HG03045 (cell line): ENCODE results near the gene CDH12.

ENCODE experiments used
- ATAC-seq: cut with Tn5 transposase; IDR thresholded peaks from one replicate; pipeline ENCODE4 v1.9.1; 2021; ENCODE audit warnings: mild to moderate bottlenecking, moderate library complexity; ENCODE audit not compliant: unreplicated experiment

Gene CDH12

DNA sequence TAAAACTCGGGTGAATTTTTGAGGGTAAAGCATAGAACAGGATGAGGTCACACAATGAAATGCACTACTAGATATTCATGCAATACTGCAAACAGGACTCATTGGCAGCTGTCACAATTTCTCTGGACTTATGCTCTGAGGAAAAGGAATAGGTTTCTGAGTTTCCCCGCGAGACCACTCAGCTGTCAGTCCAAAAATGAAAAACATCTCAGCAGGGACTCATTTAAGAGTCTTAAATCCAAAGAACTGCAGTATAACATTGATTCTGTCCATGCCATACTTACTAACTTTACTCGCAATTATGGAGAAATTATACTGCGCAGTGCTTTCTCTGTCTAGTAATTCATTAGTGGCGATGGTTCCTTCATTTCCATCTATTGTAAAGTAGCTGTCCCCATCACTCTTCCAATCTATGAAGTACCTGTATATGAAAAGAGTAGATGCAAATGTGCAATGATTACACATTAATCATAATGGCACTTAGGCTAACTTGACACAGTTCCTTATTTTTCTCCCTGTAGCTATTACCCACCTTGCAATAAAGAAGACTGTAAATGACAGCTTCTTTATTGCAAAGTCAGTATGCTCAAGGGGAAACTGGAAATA is 1070.0 kb downstream of the CDH12 start:
- ATAC-seq: no peak

DNA sequence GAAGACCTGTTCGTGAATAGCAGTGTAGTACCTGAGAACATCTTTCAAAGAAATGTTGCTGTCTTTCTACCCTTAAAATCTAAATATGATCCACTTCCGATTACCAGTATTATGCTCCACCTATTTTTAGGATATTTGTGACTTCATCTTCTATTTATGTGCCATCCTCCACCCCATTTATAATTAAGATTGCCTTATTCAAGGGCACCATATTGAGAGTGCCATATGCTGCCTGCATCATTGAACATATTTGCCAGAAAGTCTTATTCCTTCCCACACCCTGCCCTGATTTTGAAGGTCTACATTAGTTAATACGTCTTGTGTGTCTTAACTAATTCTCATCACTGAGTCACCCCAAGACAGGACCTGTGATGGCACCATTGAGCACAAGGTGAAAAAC is 1076.7 kb downstream of the CDH12 start:
- ATAC-seq: no peak

DNA sequence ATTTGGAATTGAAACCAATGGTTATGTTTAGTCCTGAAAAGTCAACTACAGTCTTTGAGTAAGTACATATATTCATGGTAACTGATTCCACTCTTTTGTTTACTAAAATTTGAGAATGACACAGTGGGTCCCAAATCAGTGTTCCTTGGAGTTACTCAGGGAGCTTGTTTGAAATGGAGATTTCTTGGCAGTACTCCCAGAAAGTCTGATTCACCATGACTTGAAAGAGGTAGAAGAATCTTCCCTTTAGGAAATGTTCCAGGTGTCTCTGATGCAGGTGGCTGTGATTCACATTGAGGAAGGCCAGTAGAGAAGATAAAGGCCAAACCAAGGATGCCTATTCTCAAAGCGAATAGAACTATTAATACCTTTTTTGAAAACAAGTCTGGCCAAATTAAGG is 1078.3 kb downstream of the CDH12 start:
- ATAC-seq: no peak

DNA sequence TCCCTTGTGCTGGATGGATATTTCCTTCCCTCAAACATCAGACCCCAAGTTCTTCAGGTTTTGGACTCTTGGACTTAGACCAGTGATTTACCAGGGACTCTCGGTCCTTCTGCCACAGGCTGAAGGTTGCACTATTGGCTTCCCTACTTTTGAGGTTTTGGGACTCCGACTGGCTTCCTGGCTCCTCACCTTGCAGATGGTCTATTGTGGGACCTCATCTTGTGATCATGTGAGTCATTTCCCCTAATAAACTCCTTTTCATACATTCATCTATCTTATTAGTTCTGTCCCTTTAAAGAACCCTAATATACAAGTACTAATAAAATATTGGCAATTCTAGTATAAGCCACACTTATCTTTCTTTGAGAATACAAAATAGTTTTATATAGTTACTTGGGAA is 1078.9 kb downstream of the CDH12 start:
- no peak for ATAC-seq

DNA sequence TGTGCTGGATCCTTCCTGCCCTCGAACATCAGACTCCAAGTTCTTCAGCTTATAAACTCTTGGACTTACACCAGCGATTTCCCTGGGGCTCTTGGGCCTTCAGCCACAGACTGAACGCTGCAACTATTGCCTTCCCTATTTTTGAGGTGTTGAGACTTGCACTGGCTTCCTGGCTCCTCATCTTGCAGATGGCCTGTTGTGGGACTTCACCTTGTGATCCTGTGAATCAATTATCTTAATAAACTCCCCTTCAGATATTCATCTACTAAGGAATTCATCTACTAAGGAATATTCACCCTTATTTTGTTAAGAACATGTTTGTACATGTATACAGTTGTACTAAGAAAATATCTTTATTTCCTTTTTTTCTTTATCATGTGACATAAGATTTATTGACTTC is 1079.7 kb downstream of the CDH12 start:
- no peak for ATAC-seq

DNA sequence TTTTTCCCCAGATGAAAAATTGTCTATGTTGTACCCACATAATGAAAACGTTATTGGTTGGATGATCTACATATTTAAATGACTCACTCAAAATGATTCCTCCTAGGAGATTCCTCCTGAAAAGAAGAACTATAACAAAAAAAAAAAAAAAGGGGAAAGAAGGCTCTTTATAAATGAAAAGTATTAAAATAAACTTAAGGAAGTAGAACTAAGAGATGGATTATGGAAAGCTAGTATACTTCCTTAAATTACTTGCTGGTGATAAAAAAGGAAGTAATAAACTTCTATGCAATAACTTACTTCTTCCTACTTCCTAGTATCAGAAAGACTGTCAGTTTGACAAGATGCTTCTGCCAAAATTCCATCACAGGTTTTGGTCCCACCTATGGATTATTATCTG is 1087.7 kb downstream of the CDH12 start:
- ATAC-seq: no peak

DNA sequence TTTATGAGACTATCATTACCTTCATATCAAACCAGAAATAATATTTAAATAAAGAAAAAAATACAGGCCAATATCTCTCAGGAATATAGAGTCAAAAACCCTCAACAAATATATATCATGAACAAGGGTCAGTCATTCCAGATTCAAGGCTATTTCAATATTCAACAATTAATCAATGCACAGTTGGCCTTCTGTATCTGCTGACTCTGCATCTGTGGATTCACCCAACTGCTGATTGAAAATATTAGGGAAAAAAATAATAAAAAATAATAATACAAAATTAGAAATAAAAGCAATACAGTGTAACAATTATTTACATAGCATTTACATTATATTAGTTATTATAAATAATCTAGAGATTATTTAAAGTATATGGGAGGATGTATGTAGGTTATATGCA is 1114.0 kb downstream of the CDH12 start:
- no peak for ATAC-seq

DNA sequence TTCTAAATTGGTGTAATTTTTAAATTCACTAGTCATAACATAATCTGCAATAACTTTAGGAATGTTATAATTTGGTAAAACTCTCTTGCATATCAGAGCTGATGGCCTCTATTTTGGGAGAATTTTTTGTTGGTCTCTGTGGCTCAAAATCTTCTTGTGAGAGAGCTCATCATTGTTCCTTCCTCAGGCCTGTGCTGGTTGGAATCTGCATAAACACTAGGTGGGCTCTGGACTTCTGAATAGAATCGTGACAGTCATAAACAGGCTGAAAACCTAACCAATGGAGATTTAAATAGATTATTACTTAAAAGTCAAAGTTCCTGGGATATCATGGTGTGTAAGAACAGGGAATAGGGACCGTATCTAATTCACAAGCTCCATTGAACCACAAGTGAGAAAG is 1129.6 kb downstream of the CDH12 start:
- no peak for ATAC-seq

DNA sequence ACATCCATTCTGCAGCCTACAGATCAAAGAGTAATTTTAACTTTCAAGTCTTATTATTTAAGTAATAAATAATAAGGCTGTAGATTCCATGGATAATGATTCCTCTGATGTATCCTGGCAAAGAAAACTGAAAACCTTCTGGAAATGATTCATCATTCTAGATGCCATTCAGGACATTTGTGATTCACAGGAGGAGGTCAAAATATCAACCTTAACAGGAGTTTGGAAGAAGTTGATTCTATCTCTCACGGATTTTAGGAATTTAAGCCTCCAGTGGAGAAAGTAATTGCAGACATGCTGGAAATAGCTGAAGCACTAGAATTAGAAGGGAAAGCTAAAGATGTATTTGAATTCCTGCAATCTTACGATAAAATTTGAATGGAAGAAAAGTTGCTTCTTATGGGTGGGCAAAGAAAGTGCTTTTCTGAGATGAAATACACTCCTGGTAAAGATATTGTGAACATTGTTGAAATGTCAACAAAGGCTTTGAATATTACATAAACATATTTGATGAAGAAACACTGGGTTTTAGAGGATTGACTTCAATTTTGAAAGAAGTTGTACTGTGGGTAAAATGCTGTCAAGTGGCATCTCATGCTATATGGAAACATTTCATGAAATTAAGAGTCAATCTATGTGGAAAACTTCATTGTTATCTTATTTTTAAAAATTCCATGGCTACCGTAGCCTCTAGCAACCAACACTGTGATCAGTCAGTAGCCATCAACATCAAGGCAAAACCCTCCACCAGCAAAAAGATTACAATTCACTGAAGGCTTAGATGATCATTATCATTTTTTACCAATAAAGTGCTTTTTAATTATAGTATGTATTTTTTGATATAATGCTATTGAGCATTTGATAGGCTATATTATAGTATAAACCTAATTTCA is 1141.0 kb downstream of the CDH12 start:
- no peak for ATAC-seq

DNA sequence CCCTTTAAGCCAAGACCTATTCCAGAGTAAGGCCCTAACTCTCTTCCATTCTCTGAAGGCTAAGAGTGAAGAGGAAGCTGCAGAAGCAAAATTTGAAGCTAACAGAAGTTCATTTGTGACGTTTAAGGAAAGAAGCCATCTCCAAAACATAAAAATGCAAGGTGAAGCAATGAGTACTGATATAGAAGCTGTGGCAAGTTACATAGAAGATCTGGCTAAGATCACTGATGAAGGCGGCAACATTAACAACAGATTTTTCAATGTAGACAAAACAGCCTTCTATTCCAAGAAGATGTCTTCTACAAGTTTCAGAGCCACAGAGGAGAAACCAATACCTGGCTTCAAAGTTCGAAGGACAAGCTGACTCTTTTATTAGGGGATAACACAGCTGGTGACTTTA is 1143.4 kb downstream of the CDH12 start:
- ATAC-seq: no peak

DNA sequence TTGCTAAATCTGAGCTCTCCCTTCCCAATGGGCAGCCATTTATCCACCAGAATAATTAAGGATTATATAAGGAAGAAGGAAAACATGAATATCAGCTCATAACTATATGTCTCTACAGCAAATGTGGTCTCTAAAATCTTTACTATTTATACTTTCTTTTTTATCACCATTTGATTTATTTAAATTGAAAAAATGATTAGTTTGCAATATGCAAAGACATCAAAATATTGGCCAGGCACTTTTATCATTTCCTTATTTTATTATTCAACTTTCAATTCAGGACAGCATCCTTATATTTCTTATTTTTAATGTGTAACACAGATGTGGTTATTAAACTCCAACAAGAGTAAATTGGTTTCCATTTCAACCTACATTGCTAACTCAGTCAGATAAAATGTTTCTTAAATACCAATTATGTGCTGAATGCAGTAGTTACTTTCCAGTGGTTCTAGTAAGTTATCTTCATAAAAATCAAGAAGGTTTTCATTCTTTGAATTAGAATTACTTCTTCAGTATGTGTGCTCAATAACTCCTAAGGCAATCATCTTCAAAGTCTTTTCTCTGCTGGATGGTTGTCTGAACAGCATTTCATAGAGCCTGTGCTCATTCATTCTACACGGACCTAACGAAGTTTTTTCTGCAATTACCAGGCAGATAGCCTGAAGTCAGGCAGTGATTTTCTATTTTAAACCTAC is 1148.0 kb downstream of the CDH12 start:
- ATAC-seq: no peak

DNA sequence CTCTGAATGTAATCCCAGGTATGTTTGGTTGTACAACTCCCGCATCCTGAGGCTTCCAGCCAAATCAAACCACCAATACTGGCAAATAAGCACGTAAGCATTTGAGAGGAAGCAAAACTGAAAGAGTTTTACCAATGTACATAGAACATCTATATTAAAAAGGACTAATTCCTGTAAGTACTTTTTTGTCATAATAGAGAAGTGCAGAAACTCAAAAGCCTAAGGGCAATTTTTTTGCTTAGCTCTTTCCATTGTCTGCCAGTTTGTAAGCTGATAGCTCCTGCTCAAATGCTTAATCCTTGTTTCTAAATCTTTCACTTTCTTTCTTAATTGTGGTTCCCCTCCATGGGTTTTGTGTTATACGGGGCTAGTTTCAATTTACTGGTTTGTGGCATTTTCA is 1151.8 kb downstream of the CDH12 start:
- no peak for ATAC-seq
